Lower leg skin (tissue), 4 donors: Measurements from ENCODE around the gene DRAP1. TPM values are rescaled to one million over a fixed set of nuclear protein-coding genes. Genes with fewer than 3 reads are reported as not detected.

ENCODE experiments used
- DNase-seq, 2 donors: peaks; one replicate each; pipeline ENCODE4 v3.0.0-alpha.2; 2019; ENCODE audit warnings: low spot score in 2 of 2
- H3K4me3 ChIP-seq: fragments of 200-600 bp; sonication (generic); 2 replicates; pipeline ENCODE4 v1.5.1; 2017; ENCODE audit warnings: mild to moderate bottlenecking, low read depth; ENCODE audit not compliant: poor library complexity, severe bottlenecking
- CTCF ChIP-seq, 3 donors: fragments of 450-650 bp; IDR thresholded peaks; one replicate each; pipeline ENCODE4 v1.5.1; 2016; ENCODE audit warnings: antibody characterized with exemption in 3 of 3, mild to moderate bottlenecking in 3 of 3, moderate library complexity in 2 of 3
- POLR2A ChIP-seq, 2 donors: fragments of 450-650 bp; IDR thresholded peaks; one replicate each; pipeline ENCODE4 v1.6.1; 2016 to 2017; ENCODE audit warnings: antibody characterized with exemption in 2 of 2, mild to moderate bottlenecking in 1 of 2, moderate library complexity in 1 of 2
- WGBS, 2 donors: methylation state at CpG; one replicate each; pipeline ENCODE4 v1.1.5; 2018; 5-methylcytosine and 5-hydroxymethylcytosine counted together
- intact Hi-C: fragments of 100-400 bp; cut with DNase I; formaldehyde crosslinking; loops from one replicate; pipeline ENCODE4 v1.15.0; 2023; ENCODE audit warnings: low total_unique reads
- total RNA-seq, 4 donors: library from RNA; depleted of rRNA; stranded (reverse); fragments of >200 nt; gene quantifications; one replicate each; pipeline ENCODE4 v1.1.0, GENCODE V29; 2016

Gene DRAP1
- total RNA-seq, 4 donors from 2014 or later: 81.5 to 152 (median 107) TPM

- no peak for DNase-seq
- intact Hi-C loops: no loop called here
- TF ChIP-seq CTCF (IDR thresholded peaks at IDR 0.05) (no peak), POLR2A (IDR thresholded peaks at IDR 0.05) (no peak)
Observed at GRCh38 chr11:65912845-65913244, 6.4 kb upstream of the DRAP1 start.

GRCh38 chr11:65915101-65915820 lies 4.0 kb upstream of the DRAP1 start:
- no peak overlapping the region for H3K4me3 ChIP-seq
- DNase-seq: no peak
- intact Hi-C loops: no loop called here
- WGBS, 2 donors: 34 to 36% methylated on average over 10 of the region's 10 CpGs
- TF ChIP-seq CTCF (IDR thresholded peaks at IDR 0.05): no peak

More at GRCh38 chr11:65912845-65913244, 6.4 kb upstream of the DRAP1 start:
- 23 to 37% methylated on average over 4 of the region's 4 CpGs for WGBS, 2 donors
- no peak overlapping the region for H3K4me3 ChIP-seq

GRCh38 chr11:65915821-65916251 lies 3.4 kb upstream of the DRAP1 start:
- peak; percentile 86 to 98 for DNase-seq
- H3K4me3 ChIP-seq: no peak overlapping the region
- TF ChIP-seq CTCF (IDR thresholded peaks at IDR 0.05): no peak
- no peak for TF ChIP-seq POLR2A (IDR thresholded peaks at IDR 0.05)
- intact Hi-C loops: no loop called here
- WGBS, 2 donors: 2 to 16% methylated on average over 8 to 13 of the region's 13 CpGs

- 50 to 53% methylated on average over 7 of the region's 7 CpGs for WGBS, 2 donors
- DNase-seq: no peak
- intact Hi-C loops: no loop called here
- TF ChIP-seq CTCF (IDR thresholded peaks at IDR 0.05) (no peak), POLR2A (IDR thresholded peaks at IDR 0.05) (no peak)
- H3K4me3 ChIP-seq: no peak overlapping the region
Observed at GRCh38 chr11:65916391-65916790, 2.8 kb upstream of the DRAP1 start.

- WGBS, 2 donors: 83 to 85% methylated on average over 3 of the region's 3 CpGs
- no peak for DNase-seq
- no peak for TF ChIP-seq CTCF (IDR thresholded peaks at IDR 0.05)
- no peak for TF ChIP-seq POLR2A (IDR thresholded peaks at IDR 0.05)
- H3K4me3 ChIP-seq: no peak overlapping the region
- intact Hi-C loops: no loop called here
Observed at GRCh38 chr11:65917077-65917433, 2.2 kb upstream of the DRAP1 start.
